Duodenal mucosa (tissue), 2 donors: ENCODE results near the gene MIEF1.

Source experiments
- H3K27ac ChIP-seq: one replicate; pipeline ENCODE4 v1.7.0; 2013; ENCODE audit warnings: low read depth, low read length
- H3K27me3 ChIP-seq, 2 donors: one replicate each; pipeline ENCODE4 v1.7.0; 2013; ENCODE audit warnings: low read length in 2 of 2, control low read depth in 1 of 2; ENCODE audit not compliant: insufficient read depth in 2 of 2, control insufficient read depth in 1 of 2
- H3K36me3 ChIP-seq, 2 donors: one replicate each; pipeline ENCODE4 v1.7.0; 2013; ENCODE audit warnings: low read length in 2 of 2, control low read depth in 1 of 2; ENCODE audit not compliant: insufficient read depth in 2 of 2, control insufficient read depth in 1 of 2
- H3K4me1 ChIP-seq, 2 donors: one replicate each; pipeline ENCODE4 v1.7.0; 2013; ENCODE audit warnings: low read length in 2 of 2, control low read depth in 1 of 2; ENCODE audit not compliant: insufficient read depth in 2 of 2, control insufficient read depth in 1 of 2
- H3K4me3 ChIP-seq, 2 donors: one replicate each; pipeline ENCODE4 v1.7.0; 2013; ENCODE audit warnings: low read length in 2 of 2, low read depth in 1 of 2
- H3K9ac ChIP-seq, 2 donors: one replicate each; pipeline ENCODE4 v1.7.0; 2013; ENCODE audit warnings: low read length in 2 of 2, low read depth in 1 of 2
- H3K9me3 ChIP-seq, 2 donors: one replicate each; pipeline ENCODE4 v1.7.0; 2013; ENCODE audit warnings: low read length in 2 of 2, control low read depth in 1 of 2; ENCODE audit not compliant: control insufficient read depth in 1 of 2

Gene MIEF1

GRCh38 chr22:39489094-39490068 is 12.7 kb upstream of the MIEF1 start:
- Histone ChIP-seq H3K4me1 (peaks cover 10 to 13% of the 10 kb centered on the region in 2 donors), H3K9ac (peak overlapping the region in 1 of 2 donors; percentile 10), H3K27me3 (no peaks in the 10 kb centered on the region), H3K9me3 (no peaks in the 10 kb centered on the region), H3K4me3 (peak overlapping the region in 1 of 2 donors; percentile 43), H3K36me3 (peaks cover 0 to 18% of the 10 kb centered on the region in 2 donors), H3K27ac (no peak overlapping the region)

- H3K36me3 ChIP-seq = peaks cover 0 to 18% of the 10 kb centered on the region in 2 donors
- H3K4me1 ChIP-seq = peaks cover 10 to 13% of the 10 kb centered on the region in 2 donors
- no peak overlapping the region for H3K9ac ChIP-seq
- H3K27me3 ChIP-seq = no peaks in the 10 kb centered on the region
- H3K27ac ChIP-seq = no peak overlapping the region
- H3K9me3 ChIP-seq = no peaks in the 10 kb centered on the region
- peak overlapping the region in 1 of 2 donors; percentile 2 for H3K4me3 ChIP-seq
Observed at GRCh38 chr22:39490135-39490798, 11.8 kb upstream of the MIEF1 start.

DNA sequence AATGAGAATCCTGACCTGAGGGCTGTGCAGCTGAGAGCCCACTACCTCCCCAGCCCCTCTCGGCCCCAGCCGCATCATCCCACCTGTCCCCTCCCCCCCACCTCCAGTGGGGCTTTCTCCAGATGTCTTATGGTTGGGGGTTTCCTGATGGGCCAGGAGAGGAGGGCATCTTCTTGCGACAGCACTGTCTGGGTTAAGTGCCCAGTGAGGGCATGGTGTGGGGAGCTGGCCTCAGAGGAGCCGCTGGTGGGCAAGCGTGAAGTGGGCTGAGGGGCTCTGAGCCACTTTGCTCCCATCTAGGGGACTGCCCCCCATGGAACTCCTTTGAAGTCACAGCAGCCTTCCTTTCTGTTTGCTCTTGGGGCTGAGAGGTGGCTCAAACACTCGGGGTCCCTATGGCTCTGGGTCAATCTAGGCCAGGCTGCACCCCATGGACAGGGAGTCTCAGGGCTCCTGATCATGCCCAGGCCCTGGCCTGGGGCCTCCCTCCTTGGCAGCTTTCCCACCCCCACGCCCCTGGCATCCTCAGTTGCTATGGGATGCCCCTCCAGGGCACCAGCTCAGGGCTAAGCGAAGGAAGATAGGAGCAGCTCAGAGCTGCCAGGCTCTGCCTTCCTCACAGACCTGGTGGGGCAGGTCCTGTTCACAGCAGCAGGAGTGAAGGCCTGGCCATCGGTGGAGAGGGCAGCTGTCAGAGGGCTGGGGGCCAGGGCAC is 11.0 kb upstream of the MIEF1 start:
- peaks cover 10 to 13% of the 10 kb centered on the region in 2 donors for H3K4me1 ChIP-seq
- H3K9ac ChIP-seq = no peak overlapping the region
- H3K4me3 ChIP-seq = no peak overlapping the region
- no peaks in the 10 kb centered on the region for H3K9me3 ChIP-seq
- H3K27me3 ChIP-seq = no peaks in the 10 kb centered on the region
- peaks cover 0 to 18% of the 10 kb centered on the region in 2 donors for H3K36me3 ChIP-seq
- H3K27ac ChIP-seq = no peak overlapping the region

GRCh38 chr22:39491696-39492095 is 10.4 kb upstream of the MIEF1 start:
- Histone ChIP-seq H3K27me3 (no peaks in the 10 kb centered on the region), H3K27ac (no peak overlapping the region), H3K4me1 (peaks cover 13 to 18% of the 10 kb centered on the region in 2 donors), H3K9me3 (no peaks in the 10 kb centered on the region), H3K9ac (no peak overlapping the region), H3K36me3 (peaks cover 0 to 18% of the 10 kb centered on the region in 2 donors), H3K4me3 (no peak overlapping the region)

DNA sequence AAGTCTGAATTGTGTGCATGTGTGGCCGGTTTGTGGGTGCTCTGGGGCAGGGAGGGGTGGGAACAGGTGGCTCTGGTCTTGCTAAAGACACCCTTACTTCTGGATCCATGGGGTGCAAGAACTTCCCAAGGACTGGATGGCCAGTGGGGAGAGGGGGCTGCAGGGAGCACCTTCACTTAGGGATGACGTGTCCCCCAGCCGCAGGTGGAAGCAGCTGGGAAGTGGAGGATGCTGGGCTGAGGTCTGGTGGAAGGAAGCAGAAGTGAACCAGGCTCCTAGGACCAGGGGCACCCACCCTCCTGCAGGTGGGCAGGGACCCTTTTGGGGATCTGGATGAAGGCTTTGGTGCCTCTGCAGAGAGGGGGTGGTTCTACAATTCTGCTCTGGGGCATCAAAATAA is 9.9 kb upstream of the MIEF1 start:
- no peaks in the 10 kb centered on the region for H3K27me3 ChIP-seq

DNA sequence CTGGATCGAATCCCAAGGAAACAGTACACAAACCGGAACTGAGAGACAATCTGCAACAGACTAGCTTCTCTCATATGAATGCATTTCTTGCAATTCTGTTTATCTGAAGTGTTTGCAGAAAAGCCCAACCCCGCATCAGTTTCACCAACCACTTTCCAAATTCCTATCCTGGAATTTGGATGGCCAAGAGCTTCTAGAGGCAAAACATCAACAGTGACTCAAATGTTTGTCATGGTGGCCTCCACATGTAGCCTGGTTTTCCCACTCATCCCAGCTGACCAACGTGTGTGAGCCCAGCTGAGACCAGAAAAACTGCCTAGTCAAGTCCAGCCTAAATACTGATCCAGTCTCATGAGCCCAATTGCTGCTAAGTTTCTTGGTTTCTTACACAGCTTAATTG is 8.3 kb upstream of the MIEF1 start:
- Histone ChIP-seq H3K27ac (no peak overlapping the region), H3K4me3 (no peak overlapping the region)

More for the DNA sequence above, 9.9 kb upstream of the MIEF1 start:
- no peak overlapping the region for H3K27ac ChIP-seq
- H3K4me3 ChIP-seq = no peak overlapping the region
- peaks cover 14 to 18% of the 10 kb centered on the region in 2 donors for H3K4me1 ChIP-seq
- H3K9ac ChIP-seq = no peak overlapping the region
- H3K9me3 ChIP-seq = no peaks in the 10 kb centered on the region
- peaks cover 0 to 18% of the 10 kb centered on the region in 2 donors for H3K36me3 ChIP-seq

DNA sequence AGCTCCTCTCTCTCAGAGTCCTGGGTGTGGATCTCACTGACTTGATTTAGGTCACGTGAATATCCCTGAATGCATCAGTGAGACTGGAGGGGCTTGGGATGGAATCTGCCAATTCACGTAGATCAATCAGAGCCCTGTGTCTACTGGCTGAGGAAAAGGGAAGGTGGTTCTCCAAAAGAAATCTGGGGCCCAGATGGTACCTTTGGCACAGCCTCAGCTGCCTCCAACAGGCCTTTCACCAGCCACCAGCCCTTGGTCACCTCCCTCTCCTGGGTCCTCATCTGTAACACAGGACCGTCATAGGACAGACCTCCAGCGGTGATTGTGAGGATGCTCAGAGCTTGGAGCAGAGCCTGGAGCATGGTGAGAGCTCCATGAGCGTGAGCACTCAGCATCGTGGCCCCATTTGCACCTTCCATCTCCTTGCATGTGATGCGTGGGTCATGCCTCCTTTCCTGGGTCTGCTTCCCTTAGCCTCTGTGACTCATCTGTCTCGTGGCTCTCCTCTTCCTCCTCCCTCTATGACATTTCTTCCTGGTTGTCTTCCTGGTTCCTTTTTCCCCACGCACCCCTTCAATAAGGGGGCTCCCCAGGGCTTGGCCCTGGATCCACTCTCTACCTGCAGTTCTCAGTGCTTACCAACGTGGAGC is 7.5 kb upstream of the MIEF1 start:
- H3K4me3 ChIP-seq = no peak overlapping the region
- no peak overlapping the region for H3K27ac ChIP-seq
- H3K9ac ChIP-seq = no peak overlapping the region
- H3K4me1 ChIP-seq = peaks cover 7 to 11% of the 10 kb centered on the region in 2 donors
- H3K36me3 ChIP-seq = peaks cover 0 to 5% of the 10 kb centered on the region in 2 donors
- H3K9me3 ChIP-seq = no peaks in the 10 kb centered on the region
- no peaks in the 10 kb centered on the region for H3K27me3 ChIP-seq

More for the DNA sequence above, 8.3 kb upstream of the MIEF1 start:
- Histone ChIP-seq H3K27me3 (no peaks in the 10 kb centered on the region), H3K9ac (no peak overlapping the region), H3K4me1 (peaks cover 14 to 18% of the 10 kb centered on the region in 2 donors), H3K9me3 (no peaks in the 10 kb centered on the region), H3K36me3 (peaks cover 0 to 8% of the 10 kb centered on the region in 2 donors)

DNA sequence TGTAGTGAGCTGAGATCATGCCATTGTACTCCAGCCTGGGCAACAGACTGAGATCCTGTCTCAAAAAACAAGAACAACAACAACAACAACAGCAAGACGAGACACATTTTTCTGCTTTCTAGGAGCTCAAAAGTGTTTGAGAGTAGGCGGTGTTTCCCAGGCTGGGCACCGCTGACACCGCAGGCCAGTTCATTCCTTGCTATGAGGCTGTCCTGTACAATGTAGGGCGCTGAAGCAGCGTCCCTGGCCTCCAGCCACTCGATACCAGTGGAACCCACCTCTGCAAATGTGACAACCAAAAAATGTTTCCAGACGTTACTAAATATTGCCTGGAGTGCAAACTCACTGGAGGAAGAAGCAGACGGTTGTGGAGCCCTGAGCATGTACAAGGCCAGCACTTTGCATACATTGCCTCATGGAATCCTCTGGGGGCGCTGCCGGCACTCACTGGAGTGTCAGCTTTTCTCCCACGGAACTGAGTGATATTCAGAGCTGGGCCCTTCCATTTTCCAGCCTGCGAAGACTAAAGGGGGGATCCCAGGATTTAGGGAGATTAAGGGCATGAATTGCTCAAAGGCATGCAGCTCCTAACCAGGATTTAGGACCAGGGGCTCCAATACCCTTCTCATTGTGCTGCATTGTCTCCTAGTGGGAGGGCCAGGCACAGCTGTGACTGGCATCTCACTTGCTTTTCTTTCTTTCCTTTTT is 5.8 kb upstream of the MIEF1 start:
- H3K27ac ChIP-seq = no peak overlapping the region
- H3K4me3 ChIP-seq = no peak overlapping the region
- H3K27me3 ChIP-seq = no peaks in the 10 kb centered on the region
- H3K4me1 ChIP-seq = peaks cover 10% of the 10 kb centered on the region in 2 donors
- no peaks in the 10 kb centered on the region for H3K9me3 ChIP-seq
- no peak overlapping the region for H3K9ac ChIP-seq
- H3K36me3 ChIP-seq = peaks cover 0 to 3% of the 10 kb centered on the region in 2 donors

DNA sequence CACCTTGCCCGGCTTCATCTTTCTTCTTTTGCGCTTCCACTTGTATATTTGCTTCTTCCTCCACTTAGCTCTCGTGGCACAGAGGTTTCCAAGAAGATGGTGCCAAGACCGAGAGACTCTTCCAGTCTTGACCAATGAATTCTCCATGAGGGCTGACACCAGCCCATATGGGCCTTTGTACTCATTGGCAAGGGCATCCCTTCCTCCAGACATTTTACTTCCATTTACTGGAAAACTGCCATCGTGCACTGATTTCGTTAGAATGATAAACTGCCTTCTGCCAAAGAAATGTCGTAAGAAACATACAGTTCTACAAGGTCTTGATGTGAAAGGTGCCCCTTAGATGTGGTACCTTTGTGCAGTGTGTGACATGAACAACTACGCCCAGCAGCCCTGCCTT is 4.7 kb upstream of the MIEF1 start:
- H3K27me3 ChIP-seq = no peaks in the 10 kb centered on the region
- H3K36me3 ChIP-seq = no peaks in the 10 kb centered on the region
- no peak overlapping the region for H3K4me3 ChIP-seq
- H3K27ac ChIP-seq = no peak overlapping the region
- H3K4me1 ChIP-seq = peaks cover 16 to 17% of the 10 kb centered on the region in 2 donors
- H3K9ac ChIP-seq = no peak overlapping the region
- no peaks in the 10 kb centered on the region for H3K9me3 ChIP-seq
